Panc1 (cell line): ENCODE data around the gene ENOX2.

ENCODE experiments used
- POLR2AphosphoS5 ChIP-seq: IDR thresholded peaks from 2 replicates; pipeline ENCODE4 v1.6.1; 2012; ENCODE audit warnings: mild to moderate bottlenecking, low read depth, low read length, moderate library complexity
- SIN3A ChIP-seq: IDR thresholded peaks from 2 replicates; pipeline ENCODE4 v1.6.1; 2012; ENCODE audit warnings: low read depth, mild to moderate bottlenecking, low read length, moderate library complexity, borderline replicate concordance; ENCODE audit not compliant: insufficient read depth
- TF ChIP-seq, protein P1 (sequence below): fragments of 450-650 bp; IDR thresholded peaks from 2 replicates; pipeline ENCODE4 v1.5.1; 2017; ENCODE audit warnings: mild to moderate bottlenecking

DNA sequence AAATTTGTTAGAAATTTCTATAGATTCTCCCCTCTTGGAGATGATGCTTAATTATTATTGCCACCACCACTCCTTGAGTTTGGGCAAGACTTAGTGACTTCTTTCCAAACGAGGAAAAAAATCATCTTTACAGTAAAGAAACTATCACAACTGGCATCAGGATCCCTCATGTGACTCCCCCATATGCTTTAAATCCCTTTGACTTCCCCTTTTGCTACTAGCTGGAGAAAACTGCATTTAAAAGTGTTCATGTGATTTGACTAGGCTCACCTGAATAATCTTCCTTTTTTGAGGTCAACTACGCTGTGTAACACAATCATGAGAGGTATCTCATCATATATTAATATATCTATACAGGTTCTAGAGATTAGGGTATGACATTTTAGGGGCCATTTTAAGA is 30.3 kb upstream of the ENOX2 start:
- TF ChIP-seq POLR2AphosphoS5 (no peak), SIN3A (no peak)
- TF ChIP-seq, protein P1, sequence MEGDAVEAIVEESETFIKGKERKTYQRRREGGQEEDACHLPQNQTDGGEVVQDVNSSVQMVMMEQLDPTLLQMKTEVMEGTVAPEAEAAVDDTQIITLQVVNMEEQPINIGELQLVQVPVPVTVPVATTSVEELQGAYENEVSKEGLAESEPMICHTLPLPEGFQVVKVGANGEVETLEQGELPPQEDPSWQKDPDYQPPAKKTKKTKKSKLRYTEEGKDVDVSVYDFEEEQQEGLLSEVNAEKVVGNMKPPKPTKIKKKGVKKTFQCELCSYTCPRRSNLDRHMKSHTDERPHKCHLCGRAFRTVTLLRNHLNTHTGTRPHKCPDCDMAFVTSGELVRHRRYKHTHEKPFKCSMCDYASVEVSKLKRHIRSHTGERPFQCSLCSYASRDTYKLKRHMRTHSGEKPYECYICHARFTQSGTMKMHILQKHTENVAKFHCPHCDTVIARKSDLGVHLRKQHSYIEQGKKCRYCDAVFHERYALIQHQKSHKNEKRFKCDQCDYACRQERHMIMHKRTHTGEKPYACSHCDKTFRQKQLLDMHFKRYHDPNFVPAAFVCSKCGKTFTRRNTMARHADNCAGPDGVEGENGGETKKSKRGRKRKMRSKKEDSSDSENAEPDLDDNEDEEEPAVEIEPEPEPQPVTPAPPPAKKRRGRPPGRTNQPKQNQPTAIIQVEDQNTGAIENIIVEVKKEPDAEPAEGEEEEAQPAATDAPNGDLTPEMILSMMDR = no peak
